HG03457 (cell line): ENCODE results near the gene NDUFAF8.

Source experiments
- ATAC-seq: cut with Tn5 transposase; IDR thresholded peaks from one replicate; pipeline ENCODE4 v1.9.1; 2021; ENCODE audit warnings: moderate number of reproducible peaks; ENCODE audit not compliant: unreplicated experiment

NDUFAF8 gene

GRCh38 chr17:81237591-81238489, 1.3 kb upstream of the NDUFAF8 start:
- no peak for ATAC-seq

GRCh38 chr17:81238490-81238814, 666 bp upstream of the NDUFAF8 start:
- peak; percentile 3 for ATAC-seq

- no peak for ATAC-seq
Observed at GRCh38 chr17:81239714-81240555, 817 bp downstream of the NDUFAF8 start.

GRCh38 chr17:81240761-81241160, 1.6 kb downstream of the NDUFAF8 start:
- ATAC-seq, result no peak

GRCh38 chr17:81241203-81241602, 2.1 kb downstream of the NDUFAF8 start:
- no peak for ATAC-seq

GRCh38 chr17:81241648-81242420, 2.7 kb downstream of the NDUFAF8 start:
- ATAC-seq, result no peak

GRCh38 chr17:81242421-81243332, 3.6 kb downstream of the NDUFAF8 start:
- ATAC-seq, result no peak

- no peak for ATAC-seq
Observed at GRCh38 chr17:81243333-81243664, 4.2 kb downstream of the NDUFAF8 start.

GRCh38 chr17:81244358-81245023, 5.4 kb downstream of the NDUFAF8 start:
- ATAC-seq, result no peak

- ATAC-seq, result no peak
Observed at GRCh38 chr17:81245024-81245664, 6.0 kb downstream of the NDUFAF8 start.

GRCh38 chr17:81245665-81246342, 6.7 kb downstream of the NDUFAF8 start:
- no peak for ATAC-seq

GRCh38 chr17:81246343-81246670, 7.2 kb downstream of the NDUFAF8 start:
- ATAC-seq, result no peak

GRCh38 chr17:81246679-81247338, 7.7 kb downstream of the NDUFAF8 start:
- ATAC-seq, result no peak

- ATAC-seq, result no peak
Observed at GRCh38 chr17:81247339-81247990, 8.3 kb downstream of the NDUFAF8 start.

- no peak for ATAC-seq
Observed at GRCh38 chr17:81248649-81249048, 9.5 kb downstream of the NDUFAF8 start.

GRCh38 chr17:81249223-81250040, 10.3 kb downstream of the NDUFAF8 start:
- no peak for ATAC-seq
